Esophagus muscularis mucosa (tissue), 4 donors: ENCODE results near the gene FAM110A. TPM values are rescaled to one million over a fixed set of nuclear protein-coding genes. Genes with fewer than 3 reads are reported as not detected.

ENCODE experiments used
- DNase-seq: peaks from one replicate; pipeline ENCODE4 v3.0.0-alpha.2; 2017; ENCODE audit errors: extremely low spot score
- H3K27ac ChIP-seq, 4 donors: fragments of 200-600 bp; sonication (generic); replicated peaks in 1 of 4; 1 replicate in 3 of 4; 2 replicates in 1 of 4; pipeline ENCODE4 v1.5.1; 2016 to 2019; ENCODE audit warnings: mild to moderate bottlenecking in 1 of 4
- H3K27me3 ChIP-seq, 4 donors: fragments of 200-600 bp; sonication (generic); one replicate each; pipeline versions ENCODE4 v1.5.1 to v1.6.0; 2016 to 2019
- H3K36me3 ChIP-seq, 4 donors: fragments of 200-600 bp; sonication (generic); one replicate each; pipeline ENCODE4 v1.5.1; 2016 to 2019
- H3K4me1 ChIP-seq, 4 donors: fragments of 200-600 bp; sonication (generic); one replicate each; pipeline ENCODE4 v1.5.1; 2016 to 2019
- H3K4me3 ChIP-seq, 4 donors: fragments of 200-600 bp; sonication (generic); 1 replicate in 2 of 4; 2 replicates in 2 of 4; pipeline ENCODE4 v1.5.1; 2016 to 2019; ENCODE audit warnings: mild to moderate bottlenecking in 4 of 4, moderate library complexity in 1 of 4
- H3K9me3 ChIP-seq, 4 donors: fragments of 200-600 bp; sonication (generic); 1 replicate in 3 of 4; 2 replicates in 1 of 4; pipeline ENCODE4 v1.5.1; 2016 to 2019
- EP300 ChIP-seq: sonication (generic); formaldehyde crosslinking; IDR thresholded peaks from one replicate; pipeline ENCODE4 v1.6.1; 2017; ENCODE audit warnings: antibody characterized with exemption
- POLR2A ChIP-seq: fragments of 450-650 bp; IDR thresholded peaks from one replicate; pipeline ENCODE4 v1.6.1; 2017; ENCODE audit warnings: antibody characterized with exemption, moderate library complexity, mild to moderate bottlenecking, low read depth
- POLR2AphosphoS5 ChIP-seq, 2 donors: sonication (generic); formaldehyde crosslinking; IDR thresholded peaks; one replicate each; pipeline ENCODE4 v1.6.1; 2017; ENCODE audit warnings: antibody characterized with exemption in 2 of 2
- WGBS: methylation state at CpG from one replicate; pipeline ENCODE4 v1.1.5; 2018; 5-methylcytosine and 5-hydroxymethylcytosine counted together
- intact Hi-C: fragments of 100-400 bp; cut with DNase I; formaldehyde crosslinking; loops from one replicate; pipeline ENCODE4 v1.15.1; 2023
- total RNA-seq, 4 donors: library from RNA; depleted of rRNA; stranded (reverse); fragments of >200 nt; gene quantifications; one replicate each; pipeline versions ENCODE4 v1.1.0 to v1.2.1, GENCODE V29; 2016
- TF ChIP-seq, protein P1 (sequence below), 3 experiments: fragments of 200-600 bp in 2 of 3; fragments of 450-650 bp in 1 of 3; sonication (generic) in 2 of 3; IDR thresholded peaks; one replicate each; pipeline ENCODE4 v1.5.1; 2017 to 2019; ENCODE audit warnings: antibody characterized with exemption in 3 of 3, mild to moderate bottlenecking in 2 of 3, moderate library complexity in 1 of 3

The FAM110A gene
- total RNA-seq, 4 donors from 2014 or later = 2.0 to 4.4 (median 3.2) TPM

DNA sequence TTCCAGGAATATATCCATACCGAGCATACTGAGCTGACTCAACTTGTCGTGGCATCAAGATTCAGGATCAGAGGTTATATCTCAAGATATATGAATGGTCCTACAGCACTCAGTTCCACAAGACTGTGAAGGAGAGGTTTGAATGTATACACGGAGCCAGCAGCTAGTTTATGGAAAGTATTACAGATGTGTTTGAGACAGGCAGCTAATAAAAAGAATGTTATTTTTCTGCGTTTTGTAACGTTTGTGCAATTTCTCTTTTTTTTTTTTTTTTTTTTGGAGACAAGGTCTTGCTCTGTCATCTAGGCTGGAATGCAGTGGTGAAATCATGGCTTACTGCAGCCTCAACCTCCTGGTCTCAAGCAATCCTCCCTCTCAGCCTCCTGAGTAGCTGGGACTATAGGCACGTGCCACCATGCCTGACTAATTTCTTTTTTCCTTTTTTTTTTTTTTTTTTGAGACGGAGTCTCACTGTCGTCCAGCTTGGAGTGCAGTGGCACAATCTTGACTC, 3.4 kb upstream of the FAM110A start:
- DNase-seq = no peak
- Histone ChIP-seq H3K36me3 (no peaks in the 10 kb centered on the region), H3K27me3 (no peaks in the 10 kb centered on the region), H3K9me3 (no peaks in the 10 kb centered on the region), H3K27ac (no peak overlapping the region), H3K4me1 (peaks cover 11 to 24% (median 21%) of the 10 kb centered on the region in 4 donors), H3K4me3 (no peak overlapping the region)
- TF ChIP-seq, protein P1, sequence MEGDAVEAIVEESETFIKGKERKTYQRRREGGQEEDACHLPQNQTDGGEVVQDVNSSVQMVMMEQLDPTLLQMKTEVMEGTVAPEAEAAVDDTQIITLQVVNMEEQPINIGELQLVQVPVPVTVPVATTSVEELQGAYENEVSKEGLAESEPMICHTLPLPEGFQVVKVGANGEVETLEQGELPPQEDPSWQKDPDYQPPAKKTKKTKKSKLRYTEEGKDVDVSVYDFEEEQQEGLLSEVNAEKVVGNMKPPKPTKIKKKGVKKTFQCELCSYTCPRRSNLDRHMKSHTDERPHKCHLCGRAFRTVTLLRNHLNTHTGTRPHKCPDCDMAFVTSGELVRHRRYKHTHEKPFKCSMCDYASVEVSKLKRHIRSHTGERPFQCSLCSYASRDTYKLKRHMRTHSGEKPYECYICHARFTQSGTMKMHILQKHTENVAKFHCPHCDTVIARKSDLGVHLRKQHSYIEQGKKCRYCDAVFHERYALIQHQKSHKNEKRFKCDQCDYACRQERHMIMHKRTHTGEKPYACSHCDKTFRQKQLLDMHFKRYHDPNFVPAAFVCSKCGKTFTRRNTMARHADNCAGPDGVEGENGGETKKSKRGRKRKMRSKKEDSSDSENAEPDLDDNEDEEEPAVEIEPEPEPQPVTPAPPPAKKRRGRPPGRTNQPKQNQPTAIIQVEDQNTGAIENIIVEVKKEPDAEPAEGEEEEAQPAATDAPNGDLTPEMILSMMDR (IDR thresholded peaks at IDR 0.05) = no peak
- no peak for TF ChIP-seq EP300
- WGBS = 62% methylated on average over 8 of the region's 8 CpGs
- intact Hi-C loops = loop anchor here (5.0 kb wide), 1 partner anchor 178 kb away; the partner anchor contains the start of gene SRXN1

DNA sequence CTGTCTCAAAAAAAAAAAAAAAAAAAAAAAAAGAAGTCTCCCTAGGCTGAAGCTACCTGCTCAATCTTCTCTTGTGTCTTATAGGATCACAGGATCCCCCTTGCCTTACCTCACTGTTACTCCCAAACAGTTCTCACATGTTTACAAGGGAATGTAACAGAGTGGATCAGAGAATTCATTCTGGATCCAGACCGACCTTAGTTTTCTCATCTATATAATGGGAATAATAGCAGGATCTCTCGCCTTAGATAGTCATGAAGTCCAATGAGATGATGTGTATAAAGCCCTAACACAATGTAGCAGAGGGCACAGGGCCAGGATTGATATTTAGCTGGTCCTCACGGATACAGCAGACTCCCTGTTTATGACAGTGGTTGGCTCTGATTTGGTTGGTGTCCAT, 2.3 kb upstream of the FAM110A start:
- WGBS = 86% methylated on average over 3 of the region's 3 CpGs
- Histone ChIP-seq H3K36me3 (no peaks in the 10 kb centered on the region), H3K27ac (no peak overlapping the region), H3K9me3 (no peaks in the 10 kb centered on the region), H3K27me3 (no peaks in the 10 kb centered on the region), H3K4me3 (no peak overlapping the region), H3K4me1 (peaks cover 17 to 29% (median 26%) of the 10 kb centered on the region in 4 donors)
- TF ChIP-seq EP300 (no peak), POLR2AphosphoS5 (IDR thresholded peaks at IDR 0.05) (no peak), POLR2A (no peak)
- TF ChIP-seq, protein P1 (IDR thresholded peaks at IDR 0.05) = no peak
- intact Hi-C loops = loop anchor here (5.0 kb wide), 1 partner anchor 179 kb away; the partner anchor contains the start of gene SRXN1
- DNase-seq = no peak

DNA sequence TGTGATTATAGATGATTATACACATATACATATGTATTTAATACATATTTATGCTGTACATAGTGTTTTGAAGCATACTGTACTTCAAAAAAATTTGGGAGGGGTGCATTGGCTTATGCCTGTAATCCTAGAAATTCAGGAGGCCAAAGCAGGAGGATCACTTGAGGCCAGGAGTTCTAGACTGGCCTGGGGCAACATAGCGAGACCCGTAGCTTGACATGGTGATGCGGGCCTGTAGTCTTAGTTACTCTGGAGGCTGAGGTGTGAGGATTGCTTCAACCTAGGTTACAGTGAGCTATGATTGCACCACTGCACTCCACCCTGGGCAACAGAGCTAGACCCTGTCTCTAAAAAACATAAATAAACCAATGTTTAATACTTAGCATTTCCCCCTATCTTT, 1.6 kb upstream of the FAM110A start:
- Histone ChIP-seq H3K27me3 (no peaks in the 10 kb centered on the region), H3K27ac (no peak overlapping the region), H3K9me3 (no peaks in the 10 kb centered on the region), H3K4me1 (peaks cover 17 to 29% (median 26%) of the 10 kb centered on the region in 4 donors), H3K36me3 (no peaks in the 10 kb centered on the region), H3K4me3 (no peak overlapping the region)
- no peak for DNase-seq
- intact Hi-C loops = loop anchor here (5.0 kb wide), 1 partner anchor 180 kb away; the partner anchor contains the start of gene SRXN1
- no peak for TF ChIP-seq POLR2A
- TF ChIP-seq, protein P1 (IDR thresholded peaks at IDR 0.05) = no peak
- no peak for TF ChIP-seq EP300
- no peak for TF ChIP-seq POLR2AphosphoS5 (IDR thresholded peaks at IDR 0.05)
- 96% methylated on average over 3 of the region's 3 CpGs for WGBS

DNA sequence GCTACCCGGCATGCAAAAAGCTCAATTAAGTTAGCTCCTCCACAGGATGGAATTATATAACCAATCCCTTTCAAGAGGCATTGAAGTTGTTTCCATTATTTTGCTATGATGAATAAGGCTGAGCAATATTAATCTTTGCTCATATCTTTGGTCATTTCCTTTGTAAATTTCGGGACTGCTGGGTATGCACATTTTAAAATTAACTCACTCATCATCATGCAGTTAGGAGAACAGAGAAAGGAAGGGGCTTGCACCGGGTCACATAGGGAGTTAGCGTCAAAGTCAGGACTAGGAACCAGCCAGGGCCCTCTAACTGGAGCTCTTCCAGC, 430 bp upstream of the FAM110A start:
- TF ChIP-seq, protein P1 (IDR thresholded peaks at IDR 0.05) = no peak
- TF ChIP-seq POLR2A (no peak), EP300 (no peak), POLR2AphosphoS5 (IDR thresholded peaks at IDR 0.05) (no peak)
- H3K27me3 ChIP-seq = no peaks in the 10 kb centered on the region
- peaks cover 17 to 29% (median 26%) of the 10 kb centered on the region in 4 donors for H3K4me1 ChIP-seq
- H3K4me3 ChIP-seq = peak overlapping the region; percentile 73 to 94 (median 84)
- H3K9me3 ChIP-seq = peaks cover 0 to 6% (median 3%) of the 10 kb centered on the region in 4 donors
- WGBS = 4% methylated on average over 4 of the region's 4 CpGs
- H3K27ac ChIP-seq = peak overlapping the region; percentile 67 to 79 (median 74)
- intact Hi-C loops = loop anchor here (5.0 kb wide), 1 partner anchor 181 kb away; the partner anchor contains the start of gene SRXN1
- no peak for DNase-seq
- no peaks in the 10 kb centered on the region for H3K36me3 ChIP-seq
